Stimulated activated CD8-positive, alpha-beta memory T cell treated with anti-CD3 and anti-CD28 coated beads, Interleukin-15, amount 100 ng/mL, for 24 hours (primary cell): Measurements from ENCODE around the gene ABCG8.

Source experiments
- DNase-seq: peaks from one replicate; pipeline ENCODE4 v3.0.0-alpha.2; 2020; ENCODE audit warnings: low read depth

The ABCG8 gene

GRCh38 chr2:43838560-43839267 is at the start of gene ABCG8, which contains the start of gene ABCG5:
ABCG8 (plus strand) TSS chr2:43838971; CDS start chr2:43839054, 83 bp downstream.
ABCG5 (minus strand) TSS chr2:43838839; CDS start chr2:43838679, 160 bp downstream.
- no peak for DNase-seq

DNA sequence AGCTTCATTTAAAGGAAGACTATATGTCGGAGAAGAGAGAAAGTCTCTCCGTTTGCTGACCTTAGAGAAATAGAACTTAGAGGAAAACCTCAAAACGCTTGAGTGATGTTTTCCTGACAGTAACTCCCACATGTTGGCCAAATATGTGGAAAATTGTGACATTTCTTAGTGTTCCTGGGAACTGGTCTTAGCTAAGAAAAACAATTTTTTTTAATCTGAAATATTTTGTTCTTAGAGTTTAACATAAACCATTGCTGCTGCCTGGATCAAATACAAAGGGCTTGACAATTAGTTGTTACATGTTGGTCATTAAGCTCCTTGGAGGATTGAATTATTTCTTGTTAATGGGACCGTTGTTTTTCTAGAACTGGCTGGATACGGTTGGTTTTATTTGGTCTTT is 48.6 kb upstream of the ABCG8 start:
- DNase-seq = no peak

DNA sequence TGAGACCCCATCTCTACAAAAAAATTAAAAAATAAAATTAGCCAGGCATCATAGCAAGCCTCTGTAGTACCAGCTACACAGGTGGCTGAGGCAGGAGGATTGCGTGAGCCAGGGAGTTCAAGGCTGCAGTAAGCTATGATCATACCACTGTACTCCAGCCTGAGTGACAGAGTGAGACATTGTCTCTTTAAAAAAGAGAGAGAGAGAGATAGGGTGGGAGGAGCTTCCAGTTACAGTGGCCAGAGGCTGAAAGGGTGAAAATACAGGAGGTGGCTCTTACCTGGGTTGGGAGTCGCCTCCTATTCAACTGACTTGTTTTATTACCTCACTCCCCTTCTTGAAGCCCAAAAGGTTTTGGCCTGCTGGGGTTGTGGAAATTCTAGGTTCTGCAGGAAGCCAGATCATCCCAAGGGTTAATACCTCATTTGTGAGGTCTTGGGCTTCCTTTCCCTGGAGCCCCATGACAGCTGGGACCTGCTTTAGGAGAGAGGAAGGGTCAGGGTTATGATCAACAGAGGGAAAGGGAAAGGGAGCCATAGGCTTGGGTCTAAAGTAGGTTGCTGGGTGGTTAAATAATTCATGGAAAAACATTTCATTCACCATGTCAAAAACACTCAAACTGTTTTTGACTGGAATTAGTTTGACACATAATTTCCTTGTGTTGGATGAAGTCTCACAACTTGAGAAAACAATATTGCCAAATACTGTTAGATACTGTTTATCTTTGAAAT is 47.6 kb upstream of the ABCG8 start:
- DNase-seq = no peak

DNA sequence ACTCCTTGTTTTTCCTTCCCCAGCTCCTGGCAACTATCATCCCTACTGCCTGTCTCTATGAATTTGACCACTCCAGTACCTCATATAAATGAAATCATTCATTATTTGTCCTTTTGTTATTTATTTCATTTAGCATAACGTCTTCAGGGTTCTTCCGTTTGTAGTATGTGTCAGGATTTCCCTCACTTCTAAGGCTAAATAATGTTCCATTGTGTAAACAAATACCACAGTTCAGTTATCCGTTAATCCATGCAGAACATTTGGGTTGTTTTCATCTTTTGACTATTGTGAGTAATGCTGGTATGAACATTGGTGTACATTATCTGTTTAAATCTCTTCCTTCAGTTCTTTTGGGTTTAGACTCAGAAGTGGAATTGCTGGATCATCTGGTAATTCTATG is 46.1 kb upstream of the ABCG8 start:
- no peak for DNase-seq

- DNase-seq = no peak
These were observed 43.8 kb upstream of the ABCG8 start for GRCh38 chr2:43794956-43795355.

DNA sequence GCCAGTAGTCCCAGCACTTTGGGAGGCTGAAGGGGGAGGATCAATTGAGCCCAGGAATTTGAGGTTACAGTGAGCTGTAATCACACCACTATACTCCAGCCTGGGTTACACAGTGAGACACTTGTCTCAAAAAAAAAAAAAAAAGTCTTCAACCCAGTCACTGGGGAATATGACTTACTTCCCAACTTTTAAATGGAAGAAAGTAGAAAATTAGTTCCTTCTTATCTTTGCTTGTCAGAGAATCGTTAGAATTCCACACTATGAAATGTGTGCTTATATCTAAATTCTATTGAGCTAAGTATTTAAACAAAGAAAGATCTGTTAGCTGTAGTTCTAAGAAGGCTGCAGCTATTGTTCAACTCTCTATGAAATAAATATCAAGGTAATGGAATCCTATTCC is 42.6 kb upstream of the ABCG8 start:
- DNase-seq = no peak

DNA sequence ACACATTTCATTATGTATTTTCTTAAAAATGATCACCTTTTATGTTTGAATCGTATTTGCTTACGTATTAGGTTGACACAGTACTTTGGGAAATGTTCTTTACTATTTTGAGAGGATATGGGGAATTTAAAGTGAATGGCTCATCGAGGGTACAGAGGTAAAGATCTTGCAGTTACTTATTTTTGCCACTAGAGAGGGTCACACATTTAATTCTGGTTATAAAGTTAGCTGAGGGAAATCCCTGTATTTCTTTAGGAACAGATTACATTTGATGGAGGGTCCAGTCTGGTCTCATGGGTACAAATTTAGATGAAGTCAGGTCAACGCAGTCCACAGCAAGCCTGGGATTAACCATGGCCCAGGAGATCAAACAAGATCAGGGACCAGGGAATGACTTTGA is 40.5 kb upstream of the ABCG8 start:
- DNase-seq = no peak

GRCh38 chr2:43800894-43801293 is 37.9 kb upstream of the ABCG8 start:
- no peak for DNase-seq

DNA sequence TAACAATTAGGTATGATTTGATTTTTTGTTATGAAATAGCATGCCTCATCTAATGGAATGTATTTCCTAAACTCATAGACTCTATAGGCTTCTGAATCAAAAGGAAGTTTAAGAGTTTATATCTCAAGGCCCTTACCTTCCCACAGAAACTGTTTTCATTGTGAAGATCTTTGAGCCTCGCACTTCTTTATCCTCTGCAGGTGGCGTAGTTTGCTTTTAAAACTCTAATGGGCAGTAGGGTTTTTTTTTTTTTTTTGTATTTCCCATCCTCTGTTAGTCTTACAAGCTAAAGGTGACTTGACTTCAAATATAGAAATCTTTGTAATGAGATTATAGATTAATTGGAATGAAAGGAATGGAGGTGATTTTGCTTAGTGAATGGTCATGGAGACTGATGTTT is 36.6 kb upstream of the ABCG8 start:
- no peak for DNase-seq

- DNase-seq = no peak
These were observed 35.7 kb upstream of the ABCG8 start for GRCh38 chr2:43803113-43803512.

- DNase-seq = no peak
These were observed 32.1 kb upstream of the ABCG8 start for GRCh38 chr2:43806719-43807031.

DNA sequence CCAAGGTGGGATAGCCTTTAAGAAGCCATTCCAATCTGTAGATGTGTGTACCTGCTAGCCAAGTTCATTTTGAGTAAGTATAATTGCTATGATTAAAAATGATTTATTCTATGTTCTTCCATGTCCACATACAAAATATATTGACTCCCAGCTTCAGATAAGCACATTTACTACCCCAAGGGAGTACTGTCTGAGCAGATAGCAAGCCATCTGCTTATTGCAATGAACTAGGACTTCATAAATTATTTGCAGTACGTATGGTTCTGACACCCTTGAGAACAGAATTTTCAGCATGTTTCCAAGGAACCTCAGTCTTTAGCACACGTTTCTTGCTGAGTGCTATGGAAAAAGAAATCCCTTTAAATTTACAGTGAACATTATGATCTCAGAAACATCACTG is 28.3 kb upstream of the ABCG8 start:
- no peak for DNase-seq

DNA sequence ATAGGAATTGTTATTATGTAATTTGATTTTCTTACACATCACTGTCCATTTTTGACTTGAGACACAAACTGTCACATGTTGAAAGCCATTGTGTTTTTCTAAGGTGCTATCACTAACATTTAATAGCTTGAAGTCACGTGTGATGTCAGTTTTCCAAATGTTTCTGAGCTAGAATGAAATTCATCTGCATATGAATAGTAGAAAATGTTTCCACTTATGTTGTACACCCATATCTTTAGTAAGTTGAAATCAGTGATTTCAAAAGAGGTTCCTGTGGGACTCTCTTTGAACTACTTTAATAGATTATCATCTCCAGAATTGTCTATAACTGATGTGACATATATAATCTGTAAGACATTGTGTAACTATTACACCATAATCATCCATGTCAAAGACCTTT is 27.9 kb upstream of the ABCG8 start:
- DNase-seq = no peak

DNA sequence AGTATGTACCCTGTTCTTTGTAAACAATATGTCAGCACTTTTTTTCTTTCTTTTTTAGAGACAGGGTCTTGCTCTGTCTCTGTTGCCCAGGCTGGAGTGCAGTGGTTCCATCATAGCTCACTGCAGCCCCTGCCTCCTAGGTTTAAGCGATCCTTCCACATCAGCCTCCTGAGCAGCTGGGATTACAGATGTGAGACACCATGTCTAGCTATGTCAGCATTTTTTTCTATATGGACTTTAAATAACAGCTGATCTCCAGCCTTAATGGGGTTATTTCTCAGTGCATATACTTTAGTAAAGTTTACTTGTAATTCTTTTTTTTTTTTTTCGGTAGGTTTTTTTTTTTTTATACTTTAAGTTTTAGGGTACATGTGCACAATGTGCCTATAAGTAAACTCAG is 26.8 kb upstream of the ABCG8 start:
- DNase-seq = no peak

DNA sequence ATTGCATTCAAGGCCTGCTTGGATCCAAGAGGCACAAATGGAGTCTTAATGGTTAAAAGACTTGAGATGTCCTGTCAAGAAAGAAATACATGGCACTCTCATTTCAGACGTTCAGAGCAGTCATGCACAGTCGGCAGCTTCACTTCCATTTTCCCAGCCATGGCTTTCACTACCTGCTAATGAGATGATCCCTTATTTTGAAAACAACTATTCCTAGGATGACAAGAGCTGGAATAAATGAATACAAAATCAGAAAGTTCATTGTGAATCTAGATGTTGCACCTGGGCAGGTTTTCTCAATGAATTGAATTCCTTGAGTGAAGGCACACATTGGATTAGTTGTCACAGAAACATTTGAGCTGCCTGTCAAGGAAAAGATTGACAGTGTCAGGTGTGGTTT is 25.8 kb upstream of the ABCG8 start:
- DNase-seq = no peak

GRCh38 chr2:43814711-43815110 is 24.1 kb upstream of the ABCG8 start:
- DNase-seq = no peak

DNA sequence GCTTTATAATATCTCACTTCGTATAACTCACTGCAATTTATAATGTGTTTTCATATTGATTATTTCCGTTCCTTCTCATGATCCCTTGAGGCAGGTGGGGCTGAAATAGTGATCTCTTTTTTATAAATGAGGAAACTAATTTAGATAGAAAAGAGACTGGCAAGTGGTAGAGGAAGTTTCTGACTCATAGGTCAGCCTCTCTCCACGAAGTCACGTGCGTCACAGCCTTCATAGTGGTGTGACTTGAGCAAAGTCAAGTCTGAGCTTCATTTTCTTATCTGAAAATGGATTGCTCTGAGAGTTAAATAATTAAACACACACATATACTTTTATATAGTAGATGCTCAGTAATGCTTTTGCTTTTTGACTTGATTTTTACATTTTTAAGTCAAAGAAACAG is 20.0 kb upstream of the ABCG8 start:
- no peak for DNase-seq

- no peak for DNase-seq
These were observed 19.1 kb upstream of the ABCG8 start for GRCh38 chr2:43819491-43820163.

DNA sequence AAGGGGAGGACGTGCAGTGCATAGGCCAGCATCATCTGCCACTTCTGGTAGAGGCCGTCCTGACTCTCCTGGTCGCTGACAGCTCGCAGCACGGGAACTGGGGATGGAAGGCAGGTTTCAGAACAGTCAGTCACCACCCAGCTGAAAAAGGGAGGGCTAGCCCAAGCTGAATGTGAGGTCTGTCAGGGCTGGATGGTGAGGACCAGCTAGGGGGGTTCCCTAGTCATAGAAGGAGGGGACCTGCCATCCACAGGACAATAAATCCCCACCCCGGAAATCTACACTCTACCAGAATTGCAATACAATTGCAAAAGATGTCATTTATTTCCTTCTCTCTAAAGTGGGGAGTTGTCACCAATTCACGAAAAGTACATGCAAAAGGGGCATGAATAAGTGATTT is 15.9 kb upstream of the ABCG8 start:
- DNase-seq = no peak

- DNase-seq = no peak
These were observed 15.0 kb upstream of the ABCG8 start for GRCh38 chr2:43823751-43824150.

GRCh38 chr2:43824512-43824911 is 14.3 kb upstream of the ABCG8 start:
- DNase-seq = no peak

DNA sequence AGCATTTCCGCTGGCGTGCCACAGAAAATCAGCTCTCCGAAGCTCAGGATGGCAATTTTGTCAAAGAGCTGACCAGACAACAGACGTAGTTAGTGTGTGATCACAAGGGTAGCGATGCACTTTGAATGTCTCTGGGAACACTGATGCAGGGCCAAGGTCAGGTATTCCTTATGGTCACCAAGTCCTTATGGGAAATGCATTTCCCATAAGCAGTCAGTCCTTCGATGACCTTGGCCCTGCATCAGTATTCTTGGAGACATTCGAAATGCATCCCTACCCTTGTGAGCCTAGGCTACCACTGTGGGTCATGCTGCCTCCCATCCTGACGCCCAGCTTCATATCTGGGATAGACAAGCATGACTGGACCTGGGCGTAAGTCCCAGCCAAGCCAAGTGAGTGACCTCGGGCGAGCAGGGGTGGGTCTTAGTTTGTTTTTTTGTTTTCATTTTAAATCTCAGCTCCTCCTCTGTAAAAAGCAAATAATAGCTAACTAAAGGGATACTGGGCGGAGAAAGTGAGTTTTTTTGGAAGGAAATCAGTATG is 13.7 kb upstream of the ABCG8 start:
- no peak for DNase-seq

DNA sequence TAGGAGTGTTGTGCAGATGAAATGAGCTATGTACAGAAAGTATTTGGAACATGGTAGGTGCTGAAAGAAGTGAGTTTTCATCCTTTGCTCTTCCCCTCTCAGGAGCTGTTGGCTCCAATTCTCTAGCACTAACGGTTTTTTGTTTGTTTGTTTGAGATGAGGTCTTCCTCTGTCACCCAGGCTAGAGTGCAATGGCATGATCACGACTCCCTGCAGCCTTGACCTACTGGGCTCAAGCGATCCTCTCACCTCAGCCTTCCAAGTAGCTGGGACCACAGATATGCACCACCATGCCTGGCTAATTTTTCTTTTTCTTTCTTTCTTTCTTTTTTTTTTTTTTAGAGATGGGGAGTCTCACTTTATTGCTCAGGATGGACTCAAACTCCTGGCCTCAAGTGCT is 12.9 kb upstream of the ABCG8 start:
- DNase-seq = no peak
